GM12801 (cell line): Measurements from ENCODE around the gene RASSF7.

Experiments
- CTCF ChIP-seq: IDR thresholded peaks from one replicate; pipeline ENCODE4 v1.5.1; 2011; ENCODE audit warnings: control low read depth; ENCODE audit not compliant: insufficient read length; ENCODE audit errors: extremely low read depth

The RASSF7 gene

GRCh38 chr11:567629-568292, 7.0 kb downstream of the RASSF7 start:
- no peak for TF ChIP-seq CTCF

- no peak for TF ChIP-seq CTCF
Observed at GRCh38 chr11:568306-569157, 7.8 kb downstream of the RASSF7 start.

- TF ChIP-seq CTCF = no peak
Observed at GRCh38 chr11:569158-569885, 8.6 kb downstream of the RASSF7 start.

- no peak for TF ChIP-seq CTCF
Observed at GRCh38 chr11:571802-572185, 11.0 kb downstream of the RASSF7 start.

- TF ChIP-seq CTCF = no peak
Observed at GRCh38 chr11:573146-573759, 12.5 kb downstream of the RASSF7 start.

- TF ChIP-seq CTCF = no peak
Observed at GRCh38 chr11:574632-575312, 14.0 kb downstream of the RASSF7 start.
